ENCODE measurements around the gene PIK3R5.
A peak's percentile ranks its signal among the peaks of the same experiment; 100 is the strongest.

PIK3R5 gene

GRCh38 chr17:8894202-8894671 is 71.3 kb downstream of the PIK3R5 start:
- DNase-seq: no peak

- DNase-seq: no peak
These were observed 71.8 kb downstream of the PIK3R5 start for GRCh38 chr17:8893621-8894201.

- DNase-seq: no peak
These were observed 72.4 kb downstream of the PIK3R5 start for GRCh38 chr17:8893059-8893458.

- DNase-seq: no peak
These were observed 73.2 kb downstream of the PIK3R5 start for GRCh38 chr17:8892338-8892690.

GRCh38 chr17:8890671-8891070 is 74.8 kb downstream of the PIK3R5 start:
- no peak for DNase-seq

- DNase-seq: no peak
These were observed 75.9 kb downstream of the PIK3R5 start for GRCh38 chr17:8889458-8890210.

- no peak for DNase-seq
These were observed 76.7 kb downstream of the PIK3R5 start for GRCh38 chr17:8888704-8889302.

GRCh38 chr17:8887834-8888703 is 77.4 kb downstream of the PIK3R5 start:
- no peak for DNase-seq

GRCh38 chr17:8887301-8887700 is 78.2 kb downstream of the PIK3R5 start:
- no peak for DNase-seq

- DNase-seq: no peak
These were observed 79.4 kb downstream of the PIK3R5 start for GRCh38 chr17:8885967-8886684.

- DNase-seq: peak; percentile 31
These were observed 80.1 kb downstream of the PIK3R5 start for GRCh38 chr17:8885163-8885966.

GRCh38 chr17:8884336-8884990 is 81.0 kb downstream of the PIK3R5 start:
- DNase-seq: no peak

- no peak for DNase-seq
These were observed 82.2 kb downstream of the PIK3R5 start for GRCh38 chr17:8883353-8883752.

- DNase-seq: no peak
These were observed 83.9 kb downstream of the PIK3R5 start for GRCh38 chr17:8881606-8882005.

- DNase-seq: no peak
These were observed 85.0 kb downstream of the PIK3R5 start for GRCh38 chr17:8880466-8880865.

GRCh38 chr17:8879410-8879809 is 86.1 kb downstream of the PIK3R5 start:
- no peak for DNase-seq

GRCh38 chr17:8877984-8878383 is 87.5 kb downstream of the PIK3R5 start:
- DNase-seq: no peak

GRCh38 chr17:8875957-8876356 is 89.5 kb downstream of the PIK3R5 start:
- no peak for DNase-seq

- DNase-seq: no peak
These were observed 90.1 kb downstream of the PIK3R5 start for GRCh38 chr17:8875436-8875835.

- DNase-seq: no peak
These were observed 91.4 kb downstream of the PIK3R5 start for GRCh38 chr17:8873801-8874715.

All from NCI-H146 (cell line).